Caco-2 (cell line): ENCODE results near the gene LONP1. TPM values are rescaled to one million over a fixed set of nuclear protein-coding genes. Genes with fewer than 3 reads are reported as not detected.
A peak's percentile ranks its signal among the peaks of the same experiment; 100 is the strongest.

Source experiments
- BruUV-seq: library from RNA; stranded (reverse); fragments of 400-500 nt; replicated peaks from 2 replicates; lab custom pipeline; 2021; lab: Mats Ljungman, UMichigan
- CTCF ChIA-PET: fragments of 300-600 bp; sonication (Branson Sonifier 250); formaldehyde crosslinking; loops from one replicate; lab custom pipeline; 2022; ENCODE audit warnings: antibody characterized with exemption; lab: Charles Lee
- POLR2A ChIA-PET: fragments of 300-600 bp; sonication (Branson Sonifier 250); formaldehyde crosslinking; loops from one replicate; lab custom pipeline; 2022; ENCODE audit warnings: antibody characterized with exemption; lab: Charles Lee
- DNase-seq, 2 experiments: peaks; one replicate each; pipeline versions ENCODE4 v3.0.0 to v3.0.0-alpha.2; 2020 to 2022
- H3K27me3 ChIP-seq: replicated peaks from 2 replicates; pipeline ENCODE4 v1.6.0; 2011; ENCODE audit warnings: low read length; ENCODE audit not compliant: control insufficient read depth, insufficient read depth
- H3K36me3 ChIP-seq: 2 replicates; pipeline ENCODE4 v1.5.1; 2011; ENCODE audit warnings: low read length; ENCODE audit not compliant: control insufficient read depth, insufficient read depth
- H3K4me1 ChIP-seq: fragments of 250-450 bp; sonication (Bioruptor Pico); 2 replicates; pipeline ENCODE4 v1.5.1; 2020; ENCODE audit warnings: mild to moderate bottlenecking
- H3K4me3 ChIP-seq: 2 replicates; pipeline ENCODE4 v1.5.1; 2011; ENCODE audit warnings: low read depth, mild to moderate bottlenecking, control low read depth, low read length
- H3K9me3 ChIP-seq: fragments of 250-450 bp; sonication (Bioruptor Pico); 2 replicates; pipeline ENCODE4 v1.5.1; 2020; ENCODE audit warnings: mild to moderate bottlenecking, moderate library complexity
- H3K27ac Mint-ChIP-seq: one replicate; pipeline ENCODE4 v1.8.0; 2022; ENCODE audit warnings: mixed read lengths; ENCODE audit not compliant: unreplicated experiment
- H3K27me3 Mint-ChIP-seq: one replicate; pipeline ENCODE4 v1.8.0; 2022; ENCODE audit warnings: mixed read lengths; ENCODE audit not compliant: insufficient read depth, unreplicated experiment
- H3K36me3 Mint-ChIP-seq: one replicate; pipeline ENCODE4 v1.8.0; 2022; ENCODE audit warnings: mild to moderate bottlenecking, mixed read lengths; ENCODE audit not compliant: insufficient read depth, unreplicated experiment
- H3K4me1 Mint-ChIP-seq: one replicate; pipeline ENCODE4 v1.8.0; 2022; ENCODE audit warnings: low read depth, mixed read lengths; ENCODE audit not compliant: unreplicated experiment
- H3K4me3 Mint-ChIP-seq: one replicate; pipeline ENCODE4 v1.8.0; 2022; ENCODE audit warnings: mild to moderate bottlenecking, moderate library complexity, mixed read lengths; ENCODE audit not compliant: unreplicated experiment
- H3K9me3 Mint-ChIP-seq: one replicate; pipeline ENCODE4 v1.8.0; 2022; ENCODE audit warnings: mixed read lengths; ENCODE audit not compliant: unreplicated experiment
- intact Hi-C: fragments of 100-400 bp; cut with micrococcal nuclease; formaldehyde crosslinking; loops from one replicate; pipeline ENCODE4 v1.10.0; 2022; ENCODE audit not compliant: unreplicated experiment
- total RNA-seq: library from RNA; stranded (reverse); gene quantifications from 2 replicates; pipeline ENCODE4 v1.2.3, GENCODE V29; 2022
- TF ChIP-seq, protein P1 (sequence below), 2 experiments: fragments of 200-600 bp in 1 of 2; IDR thresholded peaks; 1 replicate in 1 of 2; 2 replicates in 1 of 2; pipeline versions ENCODE4 v1.5.1 to v1.8.0; 2011 to 2022; ENCODE audit warnings: antibody characterized with exemption in 1 of 2, control low read depth in 1 of 2, inconsistent platforms in 1 of 2, low read depth in 1 of 2, low read length in 1 of 2, mild to moderate bottlenecking in 1 of 2, moderate library complexity in 1 of 2; ENCODE audit not compliant: insufficient read depth in 1 of 2, severe bottlenecking in 1 of 2, unreplicated experiment in 1 of 2

The LONP1 gene
- total RNA-seq, 1 experiment from 2014 or later: 208 TPM

GRCh38 chr19:5718037-5718578 is 1.8 kb downstream of the LONP1 start:
- Mint-ChIP-seq H3K27me3 (no peaks in the 10 kb centered on the region), H3K4me1 (no peaks in the 10 kb centered on the region), H3K9me3 (no peaks in the 10 kb centered on the region), H3K27ac (peak overlapping the region; percentile 93), H3K4me3 (peak overlapping the region; percentile 84), H3K36me3 (peaks cover 69% of the 10 kb centered on the region)
- Histone ChIP-seq H3K27me3 (no peaks in the 10 kb centered on the region), H3K9me3 (no peaks in the 10 kb centered on the region), H3K36me3 (peaks cover 1% of the 10 kb centered on the region; the same call in 1 of the 2 replicates), H3K4me1 (no peaks in the 10 kb centered on the region), H3K4me3 (peak overlapping the region; percentile 98)
- BruUV-seq: no TSS peak
- DNase-seq: no peak
- TF ChIP-seq, protein P1, sequence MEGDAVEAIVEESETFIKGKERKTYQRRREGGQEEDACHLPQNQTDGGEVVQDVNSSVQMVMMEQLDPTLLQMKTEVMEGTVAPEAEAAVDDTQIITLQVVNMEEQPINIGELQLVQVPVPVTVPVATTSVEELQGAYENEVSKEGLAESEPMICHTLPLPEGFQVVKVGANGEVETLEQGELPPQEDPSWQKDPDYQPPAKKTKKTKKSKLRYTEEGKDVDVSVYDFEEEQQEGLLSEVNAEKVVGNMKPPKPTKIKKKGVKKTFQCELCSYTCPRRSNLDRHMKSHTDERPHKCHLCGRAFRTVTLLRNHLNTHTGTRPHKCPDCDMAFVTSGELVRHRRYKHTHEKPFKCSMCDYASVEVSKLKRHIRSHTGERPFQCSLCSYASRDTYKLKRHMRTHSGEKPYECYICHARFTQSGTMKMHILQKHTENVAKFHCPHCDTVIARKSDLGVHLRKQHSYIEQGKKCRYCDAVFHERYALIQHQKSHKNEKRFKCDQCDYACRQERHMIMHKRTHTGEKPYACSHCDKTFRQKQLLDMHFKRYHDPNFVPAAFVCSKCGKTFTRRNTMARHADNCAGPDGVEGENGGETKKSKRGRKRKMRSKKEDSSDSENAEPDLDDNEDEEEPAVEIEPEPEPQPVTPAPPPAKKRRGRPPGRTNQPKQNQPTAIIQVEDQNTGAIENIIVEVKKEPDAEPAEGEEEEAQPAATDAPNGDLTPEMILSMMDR (IDR thresholded peaks at IDR 0.05; ENCODE audit: insufficient read depth in 1 of 2, low read depth in 1 of 2, low read length in 1 of 2, severe bottlenecking in 1 of 2, unreplicated experiment in 1 of 2): no peak
- CTCF ChIA-PET: no interaction called here
- POLR2A ChIA-PET: interaction anchor here (0.6 to 1.3 kb wide), 6 partner anchors 15 to 86 kb away, joined by 3 to 14 read pairs (median 6); partner anchors contain the start of gene RPL36
- intact Hi-C loops: no loop called here

GRCh38 chr19:5717215-5717935 is 2.6 kb downstream of the LONP1 start:
- TF ChIP-seq, protein P1 (IDR thresholded peaks at IDR 0.05; ENCODE audit: insufficient read depth in 1 of 2, low read depth in 1 of 2, low read length in 1 of 2, severe bottlenecking in 1 of 2, unreplicated experiment in 1 of 2): no peak
- Mint-ChIP-seq H3K27me3 (no peaks in the 10 kb centered on the region), H3K4me3 (no peak overlapping the region), H3K9me3 (no peaks in the 10 kb centered on the region), H3K27ac (peak overlapping the region; percentile 93), H3K36me3 (peaks cover 77% of the 10 kb centered on the region), H3K4me1 (no peaks in the 10 kb centered on the region)
- intact Hi-C loops: no loop called here
- Histone ChIP-seq H3K27me3 (no peaks in the 10 kb centered on the region), H3K9me3 (no peaks in the 10 kb centered on the region), H3K36me3 (peaks cover 1% of the 10 kb centered on the region; the same call in 1 of the 2 replicates), H3K4me1 (no peaks in the 10 kb centered on the region), H3K4me3 (no peak overlapping the region)
- POLR2A ChIA-PET: interaction anchor here (0.7 kb wide), 1 partner anchor 62 kb away, joined by 14 read pairs; no protein-coding TSS in a partner anchor
- no peak for DNase-seq
- CTCF ChIA-PET: no interaction called here
- no TSS peak for BruUV-seq

DNA sequence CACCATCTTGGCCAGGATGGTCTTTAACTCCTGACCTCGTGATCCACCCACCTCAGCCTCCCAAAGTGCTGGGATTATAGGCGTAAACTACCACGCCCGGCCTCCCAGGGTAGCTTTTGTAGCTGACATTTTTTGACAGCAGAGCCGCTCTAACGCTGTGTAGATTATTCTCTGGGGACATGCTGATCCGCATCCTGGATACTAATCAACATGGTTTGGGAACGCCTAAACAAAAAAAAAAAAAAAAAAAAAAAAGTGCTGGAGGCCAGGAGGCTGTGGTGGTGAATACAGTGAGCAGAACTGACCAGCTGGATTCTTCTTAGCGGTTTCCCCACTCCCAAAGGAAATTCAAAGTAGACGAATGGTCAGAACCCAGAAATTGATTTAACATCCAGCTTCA is 5.1 kb downstream of the LONP1 start:
- no peak overlapping the region for H3K4me3 Mint-ChIP-seq
- ChIA-PET POLR2A (interaction anchor here (0.6 kb wide), 1 partner anchor 25 kb away, joined by 3 read pairs; no protein-coding TSS in a partner anchor), CTCF (no interaction called here)
- H3K4me3 ChIP-seq: no peak overlapping the region
- intact Hi-C loops: no loop called here
- no peaks in the 10 kb centered on the region for H3K9me3 ChIP-seq
- TF ChIP-seq, protein P1 (IDR thresholded peaks at IDR 0.05; ENCODE audit: insufficient read depth in 1 of 2, low read depth in 1 of 2, low read length in 1 of 2, severe bottlenecking in 1 of 2, unreplicated experiment in 1 of 2): no peak
- no peaks in the 10 kb centered on the region for H3K9me3 Mint-ChIP-seq
- H3K4me1 Mint-ChIP-seq: no peaks in the 10 kb centered on the region
- no peak overlapping the region for H3K27ac Mint-ChIP-seq
- H3K36me3 Mint-ChIP-seq: peaks cover 93% of the 10 kb centered on the region
- no TSS peak for BruUV-seq
- no peak for DNase-seq
- H3K27me3 Mint-ChIP-seq: no peaks in the 10 kb centered on the region
- H3K4me1 ChIP-seq: no peaks in the 10 kb centered on the region
- H3K36me3 ChIP-seq: peaks cover 5% of the 10 kb centered on the region; the same call in 1 of the 2 replicates
- H3K27me3 ChIP-seq: no peaks in the 10 kb centered on the region
